ENCODE results near the gene MIER2. TPM values are rescaled to one million over a fixed set of nuclear protein-coding genes. Genes with fewer than 3 reads are reported as not detected.
"Not testable (repeated sequence)": the region's sequence is repeated elsewhere in the genome, so short reads cannot be mapped to it uniquely, and the experiment has no call there.

MIER2 gene
- polyA plus RNA-seq, 3 donors, result 3.6 to 21.9 (median 6.9) TPM

DNA sequence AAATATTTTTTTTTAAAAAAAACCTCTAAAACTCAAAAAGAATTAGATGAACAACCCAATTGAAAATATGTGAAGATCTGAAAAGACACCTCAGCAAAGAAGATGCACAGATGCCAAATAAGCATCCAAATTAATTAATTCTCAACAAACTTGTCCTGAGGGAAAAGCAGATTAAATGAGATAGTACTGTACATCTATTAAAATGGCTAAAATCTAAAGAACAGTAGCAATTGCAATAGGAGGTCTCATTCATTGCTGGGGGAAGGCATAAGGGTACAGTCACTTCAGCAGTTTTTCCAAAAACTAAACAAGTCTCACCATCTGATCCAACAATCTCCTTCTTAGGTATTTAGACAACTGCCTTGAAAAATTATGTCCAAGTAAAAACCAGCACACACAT lies 75.4 kb downstream of the MIER2 start:
- Histone ChIP-seq H3K9ac (ENCODE audit: insufficient read depth, low read length, poor library complexity, severe bottlenecking) (no peak overlapping the region), H3K79me2 (ENCODE audit: insufficient read depth, low read length) (no peaks in the 10 kb centered on the region), H3K4me2 (replicated peaks; ENCODE audit: extremely low read depth, low read length, poor library complexity, severe bottlenecking) (no peak overlapping the region), H3K36me3 (replicated peaks in 1 of 2; ENCODE audit: control insufficient read depth in 1 of 2, insufficient read depth in 2 of 2, low read length in 2 of 2) (no peaks in the 10 kb centered on the region), H3K4me3 (replicated peaks in 1 of 3; ENCODE audit: low read depth in 2 of 3, low read length in 3 of 3) (no peak overlapping the region), H4K20me1 (ENCODE audit: insufficient read depth, low read length) (no peaks in the 10 kb centered on the region), H3K4me1 (ENCODE audit: control insufficient read depth in 1 of 2, insufficient read depth in 2 of 2, low read length in 2 of 2) (peaks cover 5 to 9% of the 10 kb centered on the region in 2 donors), H2AFZ (ENCODE audit: insufficient read depth, low read depth, low read length, poor library complexity, severe bottlenecking) (no peak overlapping the region), H3K27me3 (ENCODE audit: control insufficient read depth in 2 of 2, insufficient read depth in 2 of 2, low read length in 2 of 2) (peaks cover 26 to 38% of the 10 kb centered on the region in 2 donors), H3K9me3 (replicated peaks in 1 of 2; ENCODE audit: control insufficient read depth in 1 of 2, insufficient read depth in 1 of 2, low read length in 2 of 2) (peaks cover 0 to 6% of the 10 kb centered on the region in 2 donors), H3K27ac (ENCODE audit: low read depth in 1 of 2, low read length in 2 of 2) (no peak overlapping the region)
- TF ChIP-seq, protein P1, sequence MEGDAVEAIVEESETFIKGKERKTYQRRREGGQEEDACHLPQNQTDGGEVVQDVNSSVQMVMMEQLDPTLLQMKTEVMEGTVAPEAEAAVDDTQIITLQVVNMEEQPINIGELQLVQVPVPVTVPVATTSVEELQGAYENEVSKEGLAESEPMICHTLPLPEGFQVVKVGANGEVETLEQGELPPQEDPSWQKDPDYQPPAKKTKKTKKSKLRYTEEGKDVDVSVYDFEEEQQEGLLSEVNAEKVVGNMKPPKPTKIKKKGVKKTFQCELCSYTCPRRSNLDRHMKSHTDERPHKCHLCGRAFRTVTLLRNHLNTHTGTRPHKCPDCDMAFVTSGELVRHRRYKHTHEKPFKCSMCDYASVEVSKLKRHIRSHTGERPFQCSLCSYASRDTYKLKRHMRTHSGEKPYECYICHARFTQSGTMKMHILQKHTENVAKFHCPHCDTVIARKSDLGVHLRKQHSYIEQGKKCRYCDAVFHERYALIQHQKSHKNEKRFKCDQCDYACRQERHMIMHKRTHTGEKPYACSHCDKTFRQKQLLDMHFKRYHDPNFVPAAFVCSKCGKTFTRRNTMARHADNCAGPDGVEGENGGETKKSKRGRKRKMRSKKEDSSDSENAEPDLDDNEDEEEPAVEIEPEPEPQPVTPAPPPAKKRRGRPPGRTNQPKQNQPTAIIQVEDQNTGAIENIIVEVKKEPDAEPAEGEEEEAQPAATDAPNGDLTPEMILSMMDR (IDR thresholded peaks at IDR 0.05), result no peak
- peaks cover 10% of the 10 kb centered on the region for H3K4me1 Mint-ChIP-seq
- intact Hi-C loops (cut with micrococcal nuclease), result no loop called here
- H3K27ac Mint-ChIP-seq, result no peak overlapping the region
- DNase-seq, result no peak
- no peaks in the 10 kb centered on the region for H3K9me3 Mint-ChIP-seq
- H3K27me3 Mint-ChIP-seq (ENCODE audit: low read depth in 3 of 3), result peaks cover 35 to 54% (median 51%) of the 10 kb centered on the region in 3 donors
- peaks cover 0 to 5% of the 10 kb centered on the region in 2 donors for H3K36me3 Mint-ChIP-seq
- H3K4me3 Mint-ChIP-seq, result peak overlapping the region in 1 of 2 donors; percentile 26

DNA sequence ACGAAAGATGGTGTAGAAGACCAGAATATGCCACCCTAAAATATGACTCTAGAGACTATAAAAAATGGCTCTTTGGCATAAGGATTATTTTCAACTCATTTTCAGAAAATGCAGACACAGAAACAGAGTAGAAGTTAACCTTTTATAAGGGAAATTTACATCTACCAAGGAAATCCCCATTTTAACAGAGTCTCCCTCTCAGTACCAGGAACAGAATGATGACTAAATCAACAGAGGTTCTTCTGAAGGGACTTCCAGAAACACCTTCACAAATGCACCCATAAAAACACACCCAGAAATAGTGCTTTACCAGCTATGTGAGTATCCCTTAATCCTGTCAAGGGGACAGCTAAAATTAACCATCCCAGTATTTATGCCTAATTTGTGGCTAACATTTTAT lies 82.5 kb downstream of the MIER2 start:
- Mint-ChIP-seq H3K4me1 (peaks cover 6% of the 10 kb centered on the region), H3K27me3 (ENCODE audit: low read depth in 3 of 3) (peaks cover 37 to 40% (median 39%) of the 10 kb centered on the region in 3 donors), H3K27ac (no peak overlapping the region), H3K36me3 (peaks cover 0 to 5% of the 10 kb centered on the region in 2 donors), H3K9me3 (no peaks in the 10 kb centered on the region), H3K4me3 (no peak overlapping the region)
- Histone ChIP-seq H3K4me2 (replicated peaks; ENCODE audit: extremely low read depth, low read length, poor library complexity, severe bottlenecking) (no peak overlapping the region), H2AFZ (ENCODE audit: insufficient read depth, low read depth, low read length, poor library complexity, severe bottlenecking) (no peak overlapping the region), H3K9me3 (replicated peaks in 1 of 2; ENCODE audit: control insufficient read depth in 1 of 2, insufficient read depth in 1 of 2, low read length in 2 of 2) (peaks cover 0 to 6% of the 10 kb centered on the region in 2 donors), H3K9ac (ENCODE audit: insufficient read depth, low read length, poor library complexity, severe bottlenecking) (no peak overlapping the region), H3K36me3 (replicated peaks in 1 of 2; ENCODE audit: control insufficient read depth in 1 of 2, insufficient read depth in 2 of 2, low read length in 2 of 2) (no peaks in the 10 kb centered on the region), H4K20me1 (ENCODE audit: insufficient read depth, low read length) (no peaks in the 10 kb centered on the region), H3K27me3 (ENCODE audit: control insufficient read depth in 2 of 2, insufficient read depth in 2 of 2, low read length in 2 of 2) (peaks cover 23 to 33% of the 10 kb centered on the region in 2 donors), H3K4me1 (ENCODE audit: control insufficient read depth in 1 of 2, insufficient read depth in 2 of 2, low read length in 2 of 2) (peaks cover 5% of the 10 kb centered on the region in 2 donors), H3K79me2 (ENCODE audit: insufficient read depth, low read length) (no peaks in the 10 kb centered on the region), H3K4me3 (replicated peaks in 1 of 3; ENCODE audit: low read depth in 2 of 3, low read length in 3 of 3) (no peak overlapping the region), H3K27ac (ENCODE audit: low read depth in 1 of 2, low read length in 2 of 2) (no peak overlapping the region)
- TF ChIP-seq, protein P1 (IDR thresholded peaks at IDR 0.05), result no peak
- no peak for DNase-seq
- intact Hi-C loops (cut with micrococcal nuclease), result no loop called here
- no CpG with 5 or more reads among the region's 1 CpG for WGBS (ENCODE audit: insufficient coverage)

DNA sequence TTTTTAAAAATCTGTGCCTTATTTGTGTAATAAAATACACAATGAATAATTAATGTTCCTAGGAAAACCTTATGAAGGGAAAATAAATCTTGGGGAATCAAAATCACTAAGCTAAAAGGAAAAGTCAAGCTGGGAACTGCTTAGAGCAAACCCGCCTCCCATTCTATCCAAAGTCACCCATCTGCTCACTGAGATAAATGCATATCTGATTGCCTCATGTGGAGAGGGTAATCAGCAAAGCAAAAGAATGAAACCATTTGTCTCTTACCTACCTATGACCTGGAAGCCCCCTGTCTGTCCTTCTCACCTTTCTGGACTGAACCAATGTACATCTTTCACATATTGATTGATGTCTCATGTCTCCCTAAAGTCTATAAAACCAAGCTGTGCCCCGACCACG lies 87.8 kb downstream of the MIER2 start:
- H3K4me3 ChIP-seq (replicated peaks in 1 of 3; ENCODE audit: low read depth in 2 of 3, low read length in 3 of 3); H3K27ac Mint-ChIP-seq; H3K4me1 Mint-ChIP-seq; H3K4me3 Mint-ChIP-seq; DNase-seq; H3K27me3 ChIP-seq (ENCODE audit: control insufficient read depth in 2 of 2, insufficient read depth in 2 of 2, low read length in 2 of 2); H3K79me2 ChIP-seq (ENCODE audit: insufficient read depth, low read length); intact Hi-C loops (cut with micrococcal nuclease); H3K9me3 ChIP-seq (replicated peaks in 1 of 2; ENCODE audit: control insufficient read depth in 1 of 2, insufficient read depth in 1 of 2, low read length in 2 of 2); H3K36me3 Mint-ChIP-seq; H2AFZ ChIP-seq (ENCODE audit: insufficient read depth, low read depth, low read length, poor library complexity, severe bottlenecking); H3K36me3 ChIP-seq (replicated peaks in 1 of 2; ENCODE audit: control insufficient read depth in 1 of 2, insufficient read depth in 2 of 2, low read length in 2 of 2); H3K4me1 ChIP-seq (ENCODE audit: control insufficient read depth in 1 of 2, insufficient read depth in 2 of 2, low read length in 2 of 2); H3K4me2 ChIP-seq (replicated peaks; ENCODE audit: extremely low read depth, low read length, poor library complexity, severe bottlenecking); H3K9ac ChIP-seq (ENCODE audit: insufficient read depth, low read length, poor library complexity, severe bottlenecking); H3K9me3 Mint-ChIP-seq; H3K27ac ChIP-seq (ENCODE audit: low read depth in 1 of 2, low read length in 2 of 2); H4K20me1 ChIP-seq (ENCODE audit: insufficient read depth, low read length): not testable (repeated sequence)
- WGBS (ENCODE audit: insufficient coverage), result 90% methylated on average over 2 of the region's 3 CpGs
- peaks cover 10 to 18% (median 14%) of the 10 kb centered on the region in 3 donors for H3K27me3 Mint-ChIP-seq (ENCODE audit: low read depth in 3 of 3)

All from CD14-positive monocyte (primary cell).